Activated T-cell treated with anti-CD3 and anti-CD28 coated beads for 48 hours (primary cell): ENCODE measurements around the gene SLF2.

Source experiments
- DNase-seq: peaks from one replicate; pipeline ENCODE4 v3.0.0-alpha.2; 2020; ENCODE audit warnings: low read depth

SLF2 gene

GRCh38 chr10:101000127-101000914, 87.6 kb downstream of the SLF2 start:
- no peak for DNase-seq

- DNase-seq = no peak
Measured at GRCh38 chr10:101000915-101001658, 88.3 kb downstream of the SLF2 start.

DNA sequence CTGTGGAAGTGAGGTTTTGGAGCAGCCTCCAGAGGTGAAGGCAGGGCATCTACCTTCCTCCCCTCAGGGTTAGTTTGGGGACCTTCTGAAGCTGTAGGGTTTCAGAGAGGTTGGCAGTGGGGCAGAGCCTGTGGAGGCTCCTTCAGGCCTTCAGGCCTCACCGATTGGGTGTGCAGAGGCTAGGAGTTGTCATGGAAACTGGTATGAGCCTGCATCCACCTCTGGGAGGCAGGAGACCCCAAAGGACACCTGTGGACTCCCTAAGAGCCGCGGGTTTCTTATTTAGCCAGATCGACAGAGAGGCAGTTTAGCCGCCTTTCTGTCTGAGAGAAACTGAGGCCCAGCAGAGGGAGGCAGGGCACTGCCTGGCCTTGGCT, 88.9 kb downstream of the SLF2 start:
- DNase-seq = no peak

DNA sequence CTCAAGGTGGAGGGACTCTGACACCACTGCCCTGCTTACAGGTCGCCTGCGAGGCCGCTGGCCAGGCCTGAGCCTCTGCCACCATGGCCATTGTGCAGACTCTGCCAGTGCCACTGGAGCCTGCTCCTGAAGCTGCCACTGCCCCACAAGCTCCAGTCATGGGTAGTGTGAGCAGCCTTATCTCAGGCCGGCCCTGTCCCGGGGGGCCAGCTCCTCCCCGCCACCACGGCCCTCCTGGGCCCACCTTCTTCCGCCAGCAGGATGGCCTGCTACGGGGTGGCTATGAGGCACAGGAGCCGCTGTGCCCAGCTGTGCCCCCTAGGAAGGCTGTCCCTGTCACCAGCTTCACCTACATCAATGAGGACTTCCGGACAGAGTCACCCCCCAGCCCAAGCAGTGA, 89.7 kb downstream of the SLF2 start:
- no peak for DNase-seq

- no peak for DNase-seq
Measured at GRCh38 chr10:101003639-101004206, 91.0 kb downstream of the SLF2 start.

- DNase-seq = no peak
Measured at GRCh38 chr10:101005361-101005760, 92.6 kb downstream of the SLF2 start.

- DNase-seq = no peak
Measured at GRCh38 chr10:101005869-101006567, 93.3 kb downstream of the SLF2 start.

GRCh38 chr10:101006593-101007098, 93.9 kb downstream of the SLF2 start:
- DNase-seq = no peak

GRCh38 chr10:101007099-101007711, 94.4 kb downstream of the SLF2 start:
- no peak for DNase-seq

DNA sequence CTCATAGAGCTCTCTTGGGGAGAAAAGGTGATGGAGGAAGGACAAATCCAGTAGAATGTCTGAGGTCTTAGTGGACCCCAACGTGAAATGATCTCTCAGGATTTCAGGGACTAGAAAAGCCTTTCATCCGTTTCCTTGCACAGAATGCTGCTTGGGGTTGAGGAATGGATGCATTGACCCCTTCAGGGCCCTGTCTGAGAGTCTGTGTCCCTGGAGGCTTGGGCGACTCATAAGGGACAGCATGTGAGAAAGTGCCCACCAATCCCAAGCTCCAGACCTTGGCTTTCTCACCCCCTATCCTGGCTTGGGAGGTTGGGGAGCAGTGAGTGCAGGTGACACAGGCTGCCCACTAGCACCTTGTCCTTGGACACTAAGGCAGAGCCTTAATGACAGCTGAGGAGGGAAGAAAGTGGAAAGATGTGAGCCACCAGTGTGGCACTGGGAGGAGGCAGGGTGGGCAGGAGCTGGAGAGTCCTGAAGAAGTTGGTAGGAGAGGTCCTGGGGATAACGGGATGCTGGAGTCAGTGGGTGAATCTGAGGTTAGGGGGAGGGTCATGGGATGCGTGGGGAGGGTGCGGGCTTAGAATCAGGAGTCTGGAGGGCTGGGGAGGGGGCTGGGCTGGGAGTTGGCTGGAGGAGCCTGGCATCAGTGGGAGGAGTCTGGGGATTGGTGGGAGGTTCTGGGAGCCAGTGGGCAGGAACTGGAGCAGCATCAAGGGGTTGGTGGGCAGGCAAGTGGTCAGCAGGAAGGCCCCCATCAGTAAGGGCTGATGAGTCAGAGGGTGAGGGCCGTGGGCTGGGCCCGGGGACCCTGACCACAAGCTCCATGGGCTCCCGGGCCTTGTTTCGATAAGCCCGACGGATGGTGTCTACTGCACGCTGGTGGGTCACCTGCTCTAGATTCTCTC, 95.4 kb downstream of the SLF2 start:
- no peak for DNase-seq

DNA sequence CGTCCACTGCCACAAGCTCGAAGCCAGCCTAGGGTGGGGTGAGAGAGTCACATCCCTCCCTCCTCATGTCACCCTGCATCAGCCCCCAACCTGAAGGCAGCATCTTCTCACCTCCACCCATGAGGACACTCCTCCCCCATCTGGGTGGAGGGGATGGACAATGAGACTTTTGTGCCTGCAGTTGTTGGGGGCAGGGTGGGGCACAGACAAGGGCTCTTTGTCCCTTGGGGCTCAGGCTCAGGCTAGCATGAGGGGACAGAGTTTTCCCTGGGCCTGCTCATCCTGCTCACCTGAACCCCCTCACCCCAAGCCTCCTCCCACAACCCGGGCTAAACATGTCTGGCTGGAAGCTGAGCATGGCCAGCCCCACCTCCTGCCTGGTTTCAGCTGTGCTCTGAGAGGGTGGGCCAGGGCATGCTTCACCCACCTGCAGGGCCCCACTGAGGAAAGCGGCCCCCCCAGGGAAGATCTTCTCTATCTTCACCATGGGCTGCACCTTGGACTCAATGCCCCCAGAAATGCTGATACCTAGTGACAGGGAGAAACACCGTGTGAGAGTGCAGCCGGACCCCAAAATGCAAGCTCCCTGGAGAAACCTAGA, 96.2 kb downstream of the SLF2 start:
- DNase-seq = no peak

DNA sequence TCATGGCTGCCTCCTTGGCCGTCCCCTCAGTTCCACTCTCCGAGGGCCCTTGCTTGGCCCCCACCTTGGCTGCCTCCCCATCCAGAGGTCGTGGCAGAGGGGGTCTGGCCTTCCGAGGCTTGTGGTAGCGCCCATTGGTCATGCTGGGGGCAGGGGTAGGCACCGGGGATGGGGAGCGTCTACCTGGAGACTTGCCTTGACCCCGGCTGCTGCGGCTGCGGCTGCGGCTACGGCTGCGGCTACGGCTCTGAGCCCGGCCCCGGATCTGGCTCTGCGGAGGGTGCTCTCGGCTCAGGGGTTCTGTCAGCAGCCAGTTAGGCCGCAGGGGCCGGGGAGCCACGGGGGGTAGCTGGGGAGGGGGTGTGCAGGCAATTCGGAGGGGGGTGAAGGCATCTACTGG, 97.6 kb downstream of the SLF2 start:
- DNase-seq = no peak

DNA sequence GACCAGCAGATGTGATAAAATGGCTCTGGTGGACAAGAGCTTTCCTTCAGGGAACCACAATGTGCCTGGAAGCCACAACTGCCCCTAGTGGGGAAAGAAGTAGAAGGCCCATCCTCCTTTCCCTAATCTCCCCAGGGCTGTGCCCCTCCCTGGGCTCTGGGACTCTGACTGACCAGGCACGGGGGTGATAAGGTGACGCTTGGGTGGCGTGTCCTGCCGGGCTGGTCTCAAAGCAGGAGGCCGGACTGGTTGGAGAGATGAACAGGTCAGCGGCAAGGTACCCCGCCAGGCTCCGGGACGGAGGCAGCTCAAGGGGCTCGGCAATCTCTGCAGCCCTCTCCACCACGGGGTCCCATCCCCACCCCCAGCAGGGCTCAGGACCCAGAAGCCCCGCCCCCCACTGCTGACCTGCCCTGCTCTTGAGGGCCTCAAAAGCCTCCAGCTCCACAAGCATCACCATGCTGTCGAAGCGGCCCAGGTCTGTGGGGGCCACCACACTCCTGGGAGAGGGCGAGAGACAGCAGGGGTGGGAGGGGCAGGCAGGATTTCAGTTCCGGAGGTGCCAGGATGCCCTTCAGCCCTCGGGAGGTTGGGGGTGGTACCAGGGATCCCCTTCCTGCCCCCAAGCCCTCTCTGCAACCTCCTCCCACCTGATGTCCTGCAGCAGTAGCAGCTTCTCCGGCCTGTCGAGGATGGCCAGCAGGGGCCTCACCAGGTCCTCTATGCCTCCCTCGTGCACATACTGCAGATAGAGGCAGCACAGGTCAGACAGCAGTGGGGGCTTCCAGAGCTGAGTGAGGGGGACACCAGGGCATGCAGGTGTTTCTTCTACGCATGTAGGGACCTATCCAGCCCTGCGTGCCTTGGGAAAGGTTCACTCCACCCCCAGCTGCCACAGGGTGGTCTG, 99.0 kb downstream of the SLF2 start:
- DNase-seq = no peak

- DNase-seq = peak; percentile 69
Measured at GRCh38 chr10:101012525-101013364, 100.0 kb downstream of the SLF2 start.

DNA sequence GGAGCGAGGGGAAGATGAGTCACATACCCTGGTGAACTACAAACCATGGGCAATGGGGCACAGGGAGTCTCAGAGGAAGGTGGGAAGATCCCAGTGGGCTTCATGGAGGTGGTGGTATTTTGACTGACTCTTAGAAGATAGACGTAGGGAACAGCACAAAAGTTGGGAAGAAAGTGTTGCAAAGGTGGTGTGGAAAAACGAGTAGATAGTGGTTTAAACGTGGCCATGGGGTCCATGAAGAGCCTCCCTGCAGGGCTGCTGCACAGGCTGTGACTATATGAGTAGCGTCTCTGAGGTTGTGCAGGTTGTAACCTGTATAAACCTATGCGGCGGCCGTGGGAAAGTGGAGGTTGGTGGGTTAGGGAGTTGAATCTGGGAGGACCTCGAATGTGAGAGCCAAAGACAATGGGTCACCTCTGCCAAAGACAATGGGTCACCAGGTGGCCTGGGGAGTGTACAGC, 100.6 kb downstream of the SLF2 start:
- no peak for DNase-seq

DNA sequence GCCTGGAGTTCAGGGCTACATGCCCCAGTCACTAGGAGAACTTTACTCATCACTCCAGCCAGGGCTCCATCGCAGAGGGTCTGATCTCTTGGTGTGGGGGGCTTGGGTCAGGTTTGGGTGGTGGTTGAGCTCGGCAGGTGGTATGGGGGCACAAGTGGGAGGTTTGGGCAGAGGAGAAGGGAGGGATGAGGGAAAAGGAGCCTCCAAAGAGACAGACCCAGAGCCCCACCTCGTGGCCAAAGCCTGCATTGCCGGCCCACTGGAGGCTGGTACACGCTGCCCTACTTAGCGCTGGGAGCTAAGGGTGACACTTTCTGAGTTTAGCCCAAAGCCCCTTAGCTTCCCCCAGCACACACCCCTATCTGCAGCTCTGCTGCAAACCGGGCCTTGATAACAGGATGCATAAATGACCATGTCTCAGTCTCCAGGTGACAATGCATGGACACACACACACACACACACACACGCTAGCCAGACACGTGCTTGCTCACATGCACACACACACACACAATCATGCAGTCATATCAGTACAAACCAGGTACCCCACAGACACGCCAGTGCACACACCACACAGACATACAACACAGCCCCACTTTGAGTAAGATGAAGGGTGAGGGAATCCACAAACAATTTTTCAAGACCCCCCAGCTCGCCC, 101.6 kb downstream of the SLF2 start:
- peak; percentile 69 for DNase-seq
